ENCODE measurements around the gene SERPING1. TPM values are rescaled to one million over a fixed set of nuclear protein-coding genes. Genes with fewer than 3 reads are reported as not detected.
A peak's percentile ranks its signal among the peaks of the same experiment; 100 is the strongest.

SERPING1 gene
- total and polyA plus RNA-seq, 2 donors from 2014 or later = 361 to 785 TPM

DNA sequence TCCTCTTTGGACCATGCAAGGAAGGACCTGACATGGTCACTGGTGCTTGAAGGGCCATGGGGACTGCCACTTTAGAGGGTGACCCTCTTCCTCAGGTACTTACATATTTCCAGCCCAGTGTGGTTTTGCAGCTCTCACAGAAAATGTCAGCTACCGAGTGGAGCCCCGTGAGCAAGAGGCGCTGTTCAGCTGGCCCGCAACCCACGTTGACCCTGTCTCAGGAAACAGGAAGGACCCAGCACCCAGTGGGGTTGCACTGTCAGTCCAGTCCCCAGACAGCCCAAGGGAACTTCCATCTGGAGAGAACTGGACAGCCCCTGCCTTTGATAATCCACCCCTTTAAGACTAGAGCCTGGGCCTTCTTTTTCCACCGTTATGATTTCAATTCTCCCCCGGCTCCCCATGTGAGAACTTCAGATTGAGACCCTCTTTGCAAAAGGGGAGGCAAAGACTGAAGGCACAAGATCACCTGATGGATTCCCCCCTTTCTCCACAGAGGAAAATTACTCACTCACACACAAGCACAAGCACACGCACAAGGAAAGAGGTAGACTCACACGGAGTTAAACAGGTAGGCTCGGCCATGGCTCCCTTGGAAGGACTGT is 48.8 kb downstream of the SERPING1 start:
- Histone ChIP-seq H3K27ac (ENCODE audit: low read depth in 2 of 2, low read length in 2 of 2) (no peak overlapping the region), H3K9me3 (ENCODE audit: control insufficient read depth in 2 of 3, insufficient read depth in 1 of 3, low read length in 3 of 3) (no peaks in the 10 kb centered on the region), H3K9ac (ENCODE audit: low read length in 3 of 3) (no peak overlapping the region), H3K36me3 (ENCODE audit: control insufficient read depth in 2 of 3, insufficient read depth in 3 of 3, low read length in 3 of 3) (no peaks in the 10 kb centered on the region), H3K4me1 (ENCODE audit: control insufficient read depth in 2 of 3, insufficient read depth in 2 of 3, low read depth in 1 of 3, low read length in 3 of 3) (peaks cover 3 to 28% (median 5%) of the 10 kb centered on the region in 3 donors), H3K4me3 (ENCODE audit: low read length in 3 of 3) (no peak overlapping the region), H3K27me3 (ENCODE audit: control insufficient read depth, insufficient read depth, low read length) (peaks cover 7% of the 10 kb centered on the region)
- no peak for FAIRE-seq
- DNase-seq = peak in 1 of 5 donors; percentile 25
- intact Hi-C loops (cut with DNase I) = no loop called here
- TF ChIP-seq, protein P1, sequence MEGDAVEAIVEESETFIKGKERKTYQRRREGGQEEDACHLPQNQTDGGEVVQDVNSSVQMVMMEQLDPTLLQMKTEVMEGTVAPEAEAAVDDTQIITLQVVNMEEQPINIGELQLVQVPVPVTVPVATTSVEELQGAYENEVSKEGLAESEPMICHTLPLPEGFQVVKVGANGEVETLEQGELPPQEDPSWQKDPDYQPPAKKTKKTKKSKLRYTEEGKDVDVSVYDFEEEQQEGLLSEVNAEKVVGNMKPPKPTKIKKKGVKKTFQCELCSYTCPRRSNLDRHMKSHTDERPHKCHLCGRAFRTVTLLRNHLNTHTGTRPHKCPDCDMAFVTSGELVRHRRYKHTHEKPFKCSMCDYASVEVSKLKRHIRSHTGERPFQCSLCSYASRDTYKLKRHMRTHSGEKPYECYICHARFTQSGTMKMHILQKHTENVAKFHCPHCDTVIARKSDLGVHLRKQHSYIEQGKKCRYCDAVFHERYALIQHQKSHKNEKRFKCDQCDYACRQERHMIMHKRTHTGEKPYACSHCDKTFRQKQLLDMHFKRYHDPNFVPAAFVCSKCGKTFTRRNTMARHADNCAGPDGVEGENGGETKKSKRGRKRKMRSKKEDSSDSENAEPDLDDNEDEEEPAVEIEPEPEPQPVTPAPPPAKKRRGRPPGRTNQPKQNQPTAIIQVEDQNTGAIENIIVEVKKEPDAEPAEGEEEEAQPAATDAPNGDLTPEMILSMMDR (IDR thresholded peaks at IDR 0.05; ENCODE audit: borderline replicate concordance, extremely low read depth, insufficient read depth) = no peak

GRCh38 chr11:57646799-57647303 is 49.4 kb downstream of the SERPING1 start:
- no peak overlapping the region for H3K9ac ChIP-seq (ENCODE audit: low read length in 3 of 3)
- FAIRE-seq (no peak), DNase-seq (peak in 4 of 5 donors; percentile 39 to 71 (median 53))
- H3K4me1 ChIP-seq (ENCODE audit: control insufficient read depth in 2 of 3, insufficient read depth in 2 of 3, low read depth in 1 of 3, low read length in 3 of 3) = peaks cover 3 to 28% (median 5%) of the 10 kb centered on the region in 3 donors
- H3K27me3 ChIP-seq (ENCODE audit: control insufficient read depth, insufficient read depth, low read length) = peaks cover 7% of the 10 kb centered on the region
- H3K9me3 ChIP-seq (ENCODE audit: control insufficient read depth in 2 of 3, insufficient read depth in 1 of 3, low read length in 3 of 3) = no peaks in the 10 kb centered on the region
- H3K27ac ChIP-seq (ENCODE audit: low read depth in 2 of 2, low read length in 2 of 2) = no peak overlapping the region
- no peak overlapping the region for H3K4me3 ChIP-seq (ENCODE audit: low read length in 3 of 3)
- TF ChIP-seq, protein P1 (IDR thresholded peaks at IDR 0.05; ENCODE audit: borderline replicate concordance, extremely low read depth, insufficient read depth) = no peak
- intact Hi-C loops (cut with DNase I) = no loop called here
- no peaks in the 10 kb centered on the region for H3K36me3 ChIP-seq (ENCODE audit: control insufficient read depth in 2 of 3, insufficient read depth in 3 of 3, low read length in 3 of 3)

GRCh38 chr11:57647372-57647771 is 49.9 kb downstream of the SERPING1 start:
- FAIRE-seq (no peak), DNase-seq (peak in 4 of 5 donors; percentile 37 to 77 (median 43))
- Histone ChIP-seq H3K9me3 (ENCODE audit: control insufficient read depth in 2 of 3, insufficient read depth in 1 of 3, low read length in 3 of 3) (no peaks in the 10 kb centered on the region), H3K4me1 (ENCODE audit: control insufficient read depth in 2 of 3, insufficient read depth in 2 of 3, low read depth in 1 of 3, low read length in 3 of 3) (peaks cover 3 to 28% (median 5%) of the 10 kb centered on the region in 3 donors), H3K36me3 (ENCODE audit: control insufficient read depth in 2 of 3, insufficient read depth in 3 of 3, low read length in 3 of 3) (no peaks in the 10 kb centered on the region), H3K27me3 (ENCODE audit: control insufficient read depth, insufficient read depth, low read length) (peaks cover 7% of the 10 kb centered on the region), H3K4me3 (ENCODE audit: low read length in 3 of 3) (no peak overlapping the region), H3K27ac (ENCODE audit: low read depth in 2 of 2, low read length in 2 of 2) (no peak overlapping the region), H3K9ac (ENCODE audit: low read length in 3 of 3) (no peak overlapping the region)
- TF ChIP-seq, protein P1 (IDR thresholded peaks at IDR 0.05; ENCODE audit: borderline replicate concordance, extremely low read depth, insufficient read depth) = no peak
- intact Hi-C loops (cut with DNase I) = no loop called here
